Head of caudate nucleus (tissue), 42 donors: ENCODE results near the gene MYBBP1A.

ENCODE experiments used
- DNase-seq, 42 donors: peaks; one replicate each; pipeline versions ENCODE4 v3.0.0 to v3.0.0-alpha.2; 2020 to 2021; ENCODE audit warnings: mixed read lengths in 7 of 42
- intact Hi-C: fragments of 100-400 bp; cut with DNase I; formaldehyde crosslinking; loops from one replicate; pipeline ENCODE4 v1.15.0; 2022

Gene MYBBP1A

GRCh38 chr17:4533523-4534504 lies 21.4 kb downstream of the MYBBP1A start:
- peak; percentile 84 to 98 (median 95) for DNase-seq

GRCh38 chr17:4532860-4533522 lies 22.2 kb downstream of the MYBBP1A start:
- intact Hi-C loops: no loop called here

More at GRCh38 chr17:4533523-4534504, 21.4 kb downstream of the MYBBP1A start:
- intact Hi-C loops: no loop called here

GRCh38 chr17:4531988-4532736 lies 23.0 kb downstream of the MYBBP1A start:
- intact Hi-C loops: no loop called here
- DNase-seq: no peak

More at GRCh38 chr17:4532860-4533522, 22.2 kb downstream of the MYBBP1A start:
- DNase-seq: no peak

GRCh38 chr17:4530799-4531730 lies 24.1 kb downstream of the MYBBP1A start:
- DNase-seq: peak in 4 of 42 donors; percentile 49 to 67 (median 56)
- intact Hi-C loops: no loop called here

GRCh38 chr17:4529533-4530152 lies 25.5 kb downstream of the MYBBP1A start:
- DNase-seq: no peak
- intact Hi-C loops: no loop called here

GRCh38 chr17:4527566-4528125 lies 27.5 kb downstream of the MYBBP1A start:
- no peak for DNase-seq
- intact Hi-C loops: no loop called here

GRCh38 chr17:4527134-4527533 lies 28.1 kb downstream of the MYBBP1A start:
- intact Hi-C loops: no loop called here

GRCh38 chr17:4525691-4526397 lies 29.3 kb downstream of the MYBBP1A start:
- intact Hi-C loops: no loop called here
- no peak for DNase-seq

More at GRCh38 chr17:4527134-4527533, 28.1 kb downstream of the MYBBP1A start:
- no peak for DNase-seq

GRCh38 chr17:4523946-4524345 lies 31.2 kb downstream of the MYBBP1A start:
- no peak for DNase-seq
- intact Hi-C loops: no loop called here

- intact Hi-C loops: no loop called here
- DNase-seq: no peak
These were observed 32.5 kb downstream of the MYBBP1A start for GRCh38 chr17:4522661-4523060.

- intact Hi-C loops: no loop called here
- peak in 1 of 42 donors; percentile 5 for DNase-seq
These were observed 34.1 kb downstream of the MYBBP1A start for GRCh38 chr17:4520894-4521600.

- intact Hi-C loops: no loop called here
- peak in 1 of 42 donors; percentile 5 for DNase-seq
These were observed 34.9 kb downstream of the MYBBP1A start for GRCh38 chr17:4520060-4520893.

GRCh38 chr17:4519361-4519788 lies 35.8 kb downstream of the MYBBP1A start:
- intact Hi-C loops: no loop called here
- DNase-seq: peak in 19 of 42 donors; percentile 33 to 86 (median 56)

- no peak for DNase-seq
- intact Hi-C loops: no loop called here
These were observed 36.3 kb downstream of the MYBBP1A start for GRCh38 chr17:4518901-4519300.

- no peak for DNase-seq
- intact Hi-C loops: no loop called here
These were observed 38.4 kb downstream of the MYBBP1A start for GRCh38 chr17:4516735-4517134.
